ENCODE data around the gene MSGN1.
A peak's percentile ranks its signal among the peaks of the same experiment; 100 is the strongest.

DNA sequence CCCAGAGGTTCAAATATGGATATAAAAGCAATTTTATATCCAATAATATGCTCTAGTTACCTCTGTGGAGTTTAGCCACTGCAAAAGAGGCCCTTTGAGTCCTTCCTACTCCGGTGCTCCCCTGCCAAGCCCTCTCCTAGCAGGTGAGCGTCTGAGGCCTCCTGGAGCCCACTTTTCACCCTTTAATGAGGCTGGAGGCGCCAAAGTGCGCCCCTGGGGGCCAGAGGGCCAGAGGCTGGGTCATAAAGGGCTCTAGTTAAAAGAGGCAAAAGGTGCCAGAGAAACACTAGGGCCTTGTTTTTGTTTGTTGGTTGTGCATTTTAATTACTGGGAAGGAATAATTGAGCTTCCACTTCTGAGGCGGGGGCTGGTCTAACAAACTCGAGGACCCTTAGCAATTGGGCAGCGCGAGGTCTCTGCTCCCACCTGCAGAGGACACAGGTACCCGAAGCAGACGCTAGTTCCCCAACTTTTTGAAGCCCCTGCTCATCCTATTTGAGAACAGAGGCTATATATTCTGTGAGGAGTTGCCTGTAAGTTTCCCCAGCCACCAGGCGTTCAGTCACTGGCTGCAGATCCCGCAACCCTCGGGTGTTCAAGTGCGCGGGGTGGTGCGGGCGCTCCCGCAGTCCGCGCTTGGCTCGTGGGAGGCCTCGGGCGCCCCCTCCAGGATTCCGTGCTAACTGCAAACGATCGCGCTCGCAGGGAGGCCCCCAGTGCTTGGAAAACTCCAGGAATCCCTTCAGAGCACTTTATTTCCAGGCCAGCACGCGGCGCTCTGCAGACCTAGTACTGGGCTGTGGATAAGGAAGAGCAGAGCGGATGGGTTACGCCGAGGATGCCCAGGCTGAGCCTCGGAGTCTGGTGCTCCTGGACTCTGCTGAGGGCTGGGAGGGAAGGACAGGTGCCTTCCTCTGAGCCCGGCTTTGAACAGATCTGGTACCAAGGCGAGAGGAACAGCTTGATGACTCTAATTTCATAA is 14.1 kb downstream of the MSGN1 start:
- TF ChIP-seq BHLHE40 (IDR thresholded peaks at IDR 0.05; ENCODE audit: low read depth, low read length) = no peak
- TF ChIP-seq, protein P1, sequence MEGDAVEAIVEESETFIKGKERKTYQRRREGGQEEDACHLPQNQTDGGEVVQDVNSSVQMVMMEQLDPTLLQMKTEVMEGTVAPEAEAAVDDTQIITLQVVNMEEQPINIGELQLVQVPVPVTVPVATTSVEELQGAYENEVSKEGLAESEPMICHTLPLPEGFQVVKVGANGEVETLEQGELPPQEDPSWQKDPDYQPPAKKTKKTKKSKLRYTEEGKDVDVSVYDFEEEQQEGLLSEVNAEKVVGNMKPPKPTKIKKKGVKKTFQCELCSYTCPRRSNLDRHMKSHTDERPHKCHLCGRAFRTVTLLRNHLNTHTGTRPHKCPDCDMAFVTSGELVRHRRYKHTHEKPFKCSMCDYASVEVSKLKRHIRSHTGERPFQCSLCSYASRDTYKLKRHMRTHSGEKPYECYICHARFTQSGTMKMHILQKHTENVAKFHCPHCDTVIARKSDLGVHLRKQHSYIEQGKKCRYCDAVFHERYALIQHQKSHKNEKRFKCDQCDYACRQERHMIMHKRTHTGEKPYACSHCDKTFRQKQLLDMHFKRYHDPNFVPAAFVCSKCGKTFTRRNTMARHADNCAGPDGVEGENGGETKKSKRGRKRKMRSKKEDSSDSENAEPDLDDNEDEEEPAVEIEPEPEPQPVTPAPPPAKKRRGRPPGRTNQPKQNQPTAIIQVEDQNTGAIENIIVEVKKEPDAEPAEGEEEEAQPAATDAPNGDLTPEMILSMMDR (conservative IDR thresholded peaks at IDR 0.05; ENCODE audit: low read depth, low read length) = peak; percentile 85
